ENCODE measurements around the gene GPC3. TPM values are rescaled to one million over a fixed set of nuclear protein-coding genes. Genes with fewer than 3 reads are reported as not detected.

Gene GPC3
- total RNA-seq, 1 donor from 2014 or later, result 6.7 TPM

DNA sequence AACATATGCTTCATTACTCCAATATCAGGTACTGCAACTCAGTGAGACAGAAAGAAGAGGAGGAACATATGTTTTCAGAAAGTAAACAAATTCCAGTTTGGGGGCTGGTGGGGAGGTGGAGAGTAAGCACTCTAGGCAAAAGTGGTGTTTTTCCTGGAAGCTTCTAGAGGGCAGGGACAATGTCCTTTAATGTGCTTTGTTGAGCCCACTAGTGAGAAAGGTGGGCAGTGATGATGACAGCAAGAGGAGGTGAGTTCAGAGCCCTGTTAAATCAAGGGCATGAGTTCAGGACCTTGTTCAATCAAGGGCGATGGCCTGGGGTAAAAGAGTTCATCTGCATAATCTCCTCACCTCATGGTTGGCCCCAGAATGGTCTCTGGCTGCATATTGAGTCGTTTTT, 38.4 kb downstream of the GPC3 start:
- no peak for ATAC-seq (ENCODE audit: poor library complexity)
- intact Hi-C loops (cut with DNase I), result no loop called here
- no peak for DNase-seq

DNA sequence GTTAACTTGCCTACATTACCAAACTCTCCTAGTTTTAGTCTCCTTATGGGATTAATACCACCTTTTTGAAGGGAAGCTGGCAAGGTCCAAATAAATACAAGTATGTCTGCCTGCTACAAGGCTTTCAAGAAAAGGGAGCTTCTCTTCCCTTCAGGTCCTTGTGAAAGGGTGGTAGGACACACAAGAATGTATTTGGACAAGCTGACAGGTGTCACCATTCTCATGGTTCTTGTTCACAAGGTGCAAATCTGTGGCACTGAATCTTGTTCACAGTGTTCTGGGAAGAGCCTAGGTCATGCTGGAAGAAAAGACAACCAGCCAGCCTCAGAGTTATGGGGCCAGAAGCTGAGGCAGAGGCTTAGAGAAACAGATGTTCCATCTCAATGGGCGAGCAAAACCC, 41.9 kb downstream of the GPC3 start:
- ATAC-seq (ENCODE audit: poor library complexity) (no peak), DNase-seq (no peak)
- intact Hi-C loops (cut with DNase I), result no loop called here

DNA sequence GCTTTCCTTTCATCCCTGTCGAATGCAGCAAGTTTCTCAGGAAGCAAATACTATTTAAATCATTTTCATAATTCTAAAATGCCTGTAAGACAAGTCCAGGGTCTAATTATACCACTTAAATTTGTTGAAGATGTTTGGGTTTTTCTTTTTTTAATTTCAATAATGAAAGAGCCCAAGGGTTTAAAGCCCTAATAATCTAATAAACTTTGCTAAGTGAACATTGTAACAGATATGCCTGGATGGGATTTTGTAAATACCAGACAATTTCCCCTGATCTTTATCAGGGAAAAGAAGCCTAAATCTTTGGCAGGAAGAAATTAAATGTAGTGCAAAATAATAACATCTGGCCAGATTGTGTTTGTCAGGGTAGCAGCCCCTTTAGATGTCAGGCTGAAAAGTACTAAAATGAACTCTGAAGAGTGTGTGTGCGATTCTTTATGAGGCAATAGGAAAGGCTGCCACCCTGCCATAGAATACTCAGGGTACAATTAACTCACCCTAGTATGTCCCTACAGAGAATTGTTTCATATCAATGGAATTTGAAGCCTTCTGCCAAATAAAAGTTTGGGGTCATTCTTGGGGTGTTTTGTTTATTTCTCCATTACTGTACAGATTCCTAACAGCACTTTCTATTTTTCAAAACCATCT, 45.6 kb downstream of the GPC3 start:
- intact Hi-C loops (cut with DNase I), result no loop called here
- DNase-seq (no peak), ATAC-seq (ENCODE audit: poor library complexity) (no peak)

DNA sequence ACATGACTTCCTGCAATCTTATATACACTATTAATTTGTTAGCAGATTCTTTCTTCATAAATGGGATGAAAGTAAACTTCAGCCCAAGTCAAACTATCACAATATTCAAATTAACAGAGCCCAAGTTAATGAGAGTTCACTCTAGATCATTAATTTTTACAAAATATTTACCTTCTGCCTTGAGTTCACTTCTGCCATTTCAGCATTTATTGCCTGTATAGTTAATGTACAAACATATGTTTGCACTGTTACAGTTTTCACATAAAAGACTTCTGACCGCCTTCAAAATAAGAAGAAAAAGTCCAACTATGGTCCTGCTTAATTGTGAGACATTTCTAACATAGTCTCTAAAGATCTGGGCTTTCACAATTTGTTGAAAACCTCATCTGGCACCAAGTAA, 46.9 kb downstream of the GPC3 start:
- intact Hi-C loops (cut with DNase I), result no loop called here
- DNase-seq, result no peak

DNA sequence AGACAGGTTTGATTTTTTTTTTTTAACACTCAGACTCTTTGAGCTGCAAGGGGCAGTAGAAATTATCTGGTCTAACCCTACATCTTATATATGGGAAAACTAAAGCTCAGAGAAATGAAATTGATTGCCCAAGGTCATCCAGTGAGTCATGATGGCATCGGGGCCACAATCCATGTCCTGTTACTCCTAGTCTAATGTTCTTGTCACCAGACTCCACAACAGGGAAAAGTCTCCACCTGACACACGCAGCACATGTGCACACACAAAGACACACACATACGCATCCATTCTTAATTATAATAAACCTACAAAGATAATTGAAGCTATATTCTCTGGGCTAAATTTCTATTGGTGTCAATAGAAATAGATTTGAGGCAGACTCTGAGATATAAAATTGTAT, 48.4 kb downstream of the GPC3 start:
- ATAC-seq (ENCODE audit: poor library complexity) (no peak), DNase-seq (no peak)
- intact Hi-C loops (cut with DNase I), result no loop called here

More for the DNA sequence above, 46.9 kb downstream of the GPC3 start:
- no peak for ATAC-seq (ENCODE audit: poor library complexity)

DNA sequence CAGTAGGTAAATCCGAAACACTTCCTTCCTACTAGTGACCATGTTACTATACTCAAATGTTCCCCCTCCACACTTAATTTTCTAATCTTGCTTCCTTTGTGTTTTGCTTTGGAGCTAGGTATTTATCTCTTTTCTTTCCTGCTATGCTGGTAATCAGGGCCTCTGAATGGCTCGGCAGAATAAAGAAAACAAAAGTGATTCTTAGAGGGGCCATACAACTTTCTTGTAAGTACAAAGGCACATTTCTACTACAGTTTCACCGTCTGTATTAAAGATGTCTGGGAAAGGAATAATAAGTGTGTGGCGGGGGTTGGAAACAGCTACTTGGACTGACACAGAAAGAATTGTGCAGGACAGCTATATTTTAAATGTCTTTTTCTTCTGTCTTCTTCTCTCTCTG, 50.3 kb downstream of the GPC3 start:
- ATAC-seq (ENCODE audit: poor library complexity) (no peak), DNase-seq (no peak)
- intact Hi-C loops (cut with DNase I), result no loop called here

DNA sequence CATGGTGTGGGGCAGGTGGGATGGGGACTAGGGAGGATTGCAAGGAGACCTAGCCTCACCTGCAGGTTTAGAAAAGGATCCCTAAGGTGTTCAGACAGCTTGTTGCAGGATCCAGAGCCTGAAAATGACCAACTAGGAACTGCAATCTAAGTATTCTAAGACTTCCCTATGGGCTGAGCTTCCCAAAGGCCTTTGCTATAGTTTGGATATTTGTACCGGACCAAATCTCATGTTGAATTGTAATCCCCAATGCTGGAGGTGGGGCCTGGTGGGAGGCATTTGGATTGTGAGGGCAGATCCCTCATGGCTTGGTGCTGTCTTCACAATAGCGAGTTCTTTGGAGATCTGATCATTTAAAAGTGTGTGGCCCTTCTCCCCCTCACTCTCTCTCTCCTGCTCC, 52.1 kb downstream of the GPC3 start:
- no peak for DNase-seq
- no peak for ATAC-seq (ENCODE audit: poor library complexity)
- intact Hi-C loops (cut with DNase I), result no loop called here

DNA sequence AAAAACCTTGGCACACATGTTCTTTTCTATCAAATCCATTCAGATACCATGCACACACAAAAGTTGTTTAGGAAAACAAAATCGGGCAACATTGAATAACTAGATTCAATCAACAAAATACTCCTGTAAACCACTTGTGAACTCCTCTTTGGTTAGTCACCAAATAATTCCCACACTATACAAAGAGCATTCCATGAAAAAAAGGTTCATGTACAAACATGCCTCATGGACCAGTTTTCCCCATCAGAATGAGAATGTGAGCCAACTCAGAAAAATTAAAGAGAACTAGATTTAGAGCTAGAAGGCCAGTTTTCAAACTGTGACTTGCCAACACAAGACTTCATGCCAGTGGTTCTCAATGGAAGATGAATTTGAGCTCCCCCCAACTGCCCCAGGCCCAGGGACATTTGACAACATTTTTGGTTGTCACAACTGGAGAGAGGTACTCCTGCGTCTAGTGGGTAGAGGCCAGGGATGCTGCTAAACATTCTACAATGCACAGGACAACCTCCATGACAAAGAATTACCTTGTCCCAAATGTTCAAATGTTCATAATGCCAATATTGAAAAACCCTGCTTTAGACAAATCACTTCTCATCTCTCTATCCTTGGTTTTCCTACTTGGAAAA, 55.4 kb downstream of the GPC3 start:
- DNase-seq, result no peak
- no peak for ATAC-seq (ENCODE audit: poor library complexity)
- intact Hi-C loops (cut with DNase I), result loop anchor here (10.0 kb wide), 1 partner anchor 135 kb away; no protein-coding TSS in a partner anchor

DNA sequence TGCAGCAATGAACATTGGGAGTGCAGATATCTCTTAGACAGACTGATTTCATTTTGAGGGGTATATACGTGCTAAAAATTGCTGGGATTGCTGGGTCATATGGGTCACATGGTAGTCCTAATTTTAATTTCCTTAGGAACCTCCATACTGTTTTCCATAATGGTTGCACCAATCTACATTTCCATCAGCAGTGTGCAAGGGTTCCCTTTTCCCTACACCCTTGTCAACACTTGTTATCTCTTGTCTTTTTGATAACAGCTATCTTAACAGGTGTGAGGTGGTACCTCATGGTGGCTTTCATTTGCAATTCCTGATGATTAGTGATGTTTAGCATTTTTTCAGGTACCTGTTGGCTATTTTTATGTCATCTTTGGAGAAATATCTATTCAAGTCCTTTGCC, 57.0 kb downstream of the GPC3 start:
- intact Hi-C loops (cut with DNase I), result loop anchor here (10.0 kb wide), 1 partner anchor 134 kb away; no protein-coding TSS in a partner anchor
- DNase-seq, result no peak
- ATAC-seq (ENCODE audit: poor library complexity), result no peak

DNA sequence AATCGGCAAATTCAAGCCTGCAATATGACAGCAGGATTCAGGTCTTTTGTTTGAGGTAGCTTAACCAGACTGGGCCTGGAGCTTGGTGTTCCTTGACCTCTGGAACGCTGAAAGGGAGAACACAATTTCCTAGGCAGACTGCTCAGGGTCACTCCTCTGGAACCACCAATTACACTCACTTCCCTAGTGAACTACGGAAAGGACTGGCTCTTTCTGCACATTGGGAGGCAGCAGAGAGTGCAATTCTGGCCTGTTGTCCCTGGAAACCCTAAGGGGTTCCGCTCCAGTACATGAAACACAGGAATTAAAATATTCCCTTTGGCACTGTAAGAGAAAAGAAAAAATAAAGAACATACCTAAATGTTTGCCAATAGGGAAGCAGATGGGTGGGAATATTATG, 58.6 kb downstream of the GPC3 start:
- intact Hi-C loops (cut with DNase I), result loop anchor here (10.0 kb wide), 1 partner anchor 132 kb away; no protein-coding TSS in a partner anchor
- DNase-seq (no peak), ATAC-seq (ENCODE audit: poor library complexity) (no peak)

DNA sequence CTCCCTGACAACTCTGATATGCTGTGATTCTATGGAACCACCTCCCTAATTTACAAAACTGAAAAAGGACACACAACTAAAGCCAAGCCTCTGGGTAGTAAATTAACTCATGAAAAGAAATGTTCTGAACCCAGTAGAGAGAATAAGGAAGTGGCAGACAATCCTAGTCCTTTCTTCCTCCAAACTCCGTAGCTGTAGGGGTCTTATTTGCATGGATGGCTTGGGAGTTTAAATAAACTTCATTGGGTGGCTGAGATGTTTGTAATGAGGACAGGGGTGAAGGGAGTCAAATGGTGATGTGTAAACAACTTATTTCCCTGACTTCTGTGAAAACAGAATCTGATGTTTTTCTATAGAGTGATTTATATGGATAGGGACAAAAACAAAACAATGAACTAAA, 59.3 kb downstream of the GPC3 start:
- intact Hi-C loops (cut with DNase I), result loop anchor here (10.0 kb wide), 1 partner anchor 131 kb away; no protein-coding TSS in a partner anchor
- DNase-seq (no peak), ATAC-seq (ENCODE audit: poor library complexity) (no peak)

DNA sequence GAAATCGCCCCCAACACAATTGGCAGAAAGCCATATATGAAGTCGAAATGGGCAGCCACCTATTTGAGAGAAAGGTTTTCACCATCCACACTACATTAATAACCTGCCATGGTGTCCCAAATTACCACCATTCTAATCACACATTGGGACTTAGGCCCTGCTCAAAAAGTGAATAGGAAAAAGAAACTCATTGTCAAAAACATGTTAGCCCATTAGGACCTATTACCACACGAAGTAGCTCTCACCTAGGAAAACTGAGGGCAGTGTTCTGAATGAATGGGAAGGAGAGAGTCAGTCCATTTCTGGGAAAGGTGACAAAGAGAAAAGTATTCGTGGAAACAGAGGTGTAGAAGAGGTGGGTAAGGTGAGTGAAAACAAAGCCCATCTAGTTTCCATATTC, 60.8 kb downstream of the GPC3 start:
- no peak for DNase-seq
- ATAC-seq (ENCODE audit: poor library complexity), result no peak
- intact Hi-C loops (cut with DNase I), result loop anchor here (10.0 kb wide), 1 partner anchor 130 kb away; no protein-coding TSS in a partner anchor

DNA sequence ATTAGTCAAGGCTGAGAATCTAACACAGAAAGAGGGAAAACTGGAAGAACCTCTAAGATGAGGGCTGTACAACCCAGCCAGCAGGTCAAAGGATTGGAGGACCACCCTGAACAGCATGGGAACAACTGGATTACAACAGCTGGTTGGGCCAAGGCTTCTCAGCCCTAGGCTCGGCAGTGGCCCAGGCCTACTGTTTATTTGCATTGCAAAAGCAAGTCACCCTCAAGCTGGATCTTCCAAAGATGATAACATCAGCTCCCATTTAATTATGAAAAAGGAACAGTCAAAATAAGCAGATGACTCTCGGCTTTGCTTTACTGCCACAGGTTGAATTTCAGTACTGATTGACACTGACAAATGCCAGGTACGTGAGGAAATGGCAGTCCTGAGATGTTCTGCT, 61.8 kb downstream of the GPC3 start:
- ATAC-seq (ENCODE audit: poor library complexity), result no peak
- peak; percentile 35 for DNase-seq
- intact Hi-C loops (cut with DNase I), result loop anchor here (10.0 kb wide), 1 partner anchor 129 kb away; no protein-coding TSS in a partner anchor

DNA sequence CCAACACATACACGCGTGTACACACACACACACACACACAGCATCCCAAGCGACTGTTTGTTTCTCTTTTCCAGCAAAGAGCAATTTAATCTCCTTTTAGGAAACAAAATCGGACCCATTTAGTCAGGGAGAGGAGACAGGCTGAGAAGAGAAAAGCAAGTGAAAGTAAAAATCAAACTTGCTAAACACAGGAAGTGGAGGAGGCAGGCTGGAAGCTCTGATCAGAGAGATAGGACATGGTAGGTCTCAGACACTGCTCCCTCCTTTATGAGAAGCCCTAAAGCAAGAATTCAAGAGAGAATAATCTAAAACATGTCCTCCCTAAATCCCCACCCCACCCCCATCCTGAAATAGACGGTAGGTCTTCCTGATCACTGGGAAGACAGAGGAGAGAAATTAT, 62.3 kb downstream of the GPC3 start:
- ATAC-seq (ENCODE audit: poor library complexity) (no peak), DNase-seq (no peak)
- intact Hi-C loops (cut with DNase I), result loop anchor here (10.0 kb wide), 1 partner anchor 128 kb away; no protein-coding TSS in a partner anchor

DNA sequence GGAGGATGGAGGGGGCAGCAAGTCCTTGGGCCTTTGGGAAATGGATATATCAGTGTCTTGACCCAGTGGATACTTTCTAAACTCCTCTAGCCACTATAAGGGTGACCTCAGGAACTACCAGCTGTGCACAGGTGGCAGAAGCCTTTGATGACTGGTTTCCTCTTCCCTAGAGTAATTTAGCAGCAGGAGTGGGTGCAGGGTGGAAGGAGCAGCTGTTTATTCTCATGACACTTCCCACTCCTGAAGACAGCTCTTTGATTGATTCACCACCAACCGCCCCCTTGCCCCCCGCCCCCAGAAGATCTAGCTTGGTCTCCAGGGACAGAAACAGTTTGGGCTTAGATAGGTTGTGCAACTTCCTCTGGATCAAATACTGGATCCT, 63.0 kb downstream of the GPC3 start:
- ATAC-seq (ENCODE audit: poor library complexity) (no peak), DNase-seq (no peak)
- intact Hi-C loops (cut with DNase I), result loop anchor here (10.0 kb wide), 1 partner anchor 128 kb away; no protein-coding TSS in a partner anchor

DNA sequence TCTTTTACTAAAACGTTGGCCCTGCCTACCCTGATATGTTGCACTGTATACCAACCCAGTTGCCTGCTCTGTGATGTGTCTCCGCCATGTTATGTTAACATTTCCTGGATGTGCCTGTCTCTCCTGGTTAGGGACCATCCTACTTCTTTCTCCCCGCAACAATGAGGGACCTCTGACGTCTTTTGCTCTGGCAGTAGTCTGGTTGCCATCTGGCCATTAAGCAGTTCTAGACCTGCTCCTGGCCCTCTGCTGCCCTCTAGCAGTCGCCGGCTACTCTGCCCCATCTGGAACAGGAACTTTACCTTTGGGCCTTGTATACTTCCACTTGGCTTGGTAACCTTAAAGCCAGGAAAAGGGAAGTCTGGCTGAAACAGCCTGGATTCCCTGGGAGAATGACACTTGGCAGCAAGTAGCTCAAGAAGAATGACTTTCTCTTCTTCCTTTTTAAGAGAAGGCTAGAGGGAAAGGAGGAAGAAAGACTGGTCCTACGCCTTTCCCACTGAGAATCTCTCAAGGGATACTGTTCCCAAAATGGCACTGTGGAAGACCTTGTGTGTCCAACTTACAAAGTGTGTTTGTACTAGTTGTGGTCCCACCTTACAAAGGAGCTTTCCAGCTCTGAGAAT, 63.5 kb downstream of the GPC3 start:
- ATAC-seq (ENCODE audit: poor library complexity) (peak; percentile 61), DNase-seq (peak; percentile 44)
- intact Hi-C loops (cut with DNase I), result loop anchor here (10.0 kb wide), 1 partner anchor 127 kb away; no protein-coding TSS in a partner anchor

DNA sequence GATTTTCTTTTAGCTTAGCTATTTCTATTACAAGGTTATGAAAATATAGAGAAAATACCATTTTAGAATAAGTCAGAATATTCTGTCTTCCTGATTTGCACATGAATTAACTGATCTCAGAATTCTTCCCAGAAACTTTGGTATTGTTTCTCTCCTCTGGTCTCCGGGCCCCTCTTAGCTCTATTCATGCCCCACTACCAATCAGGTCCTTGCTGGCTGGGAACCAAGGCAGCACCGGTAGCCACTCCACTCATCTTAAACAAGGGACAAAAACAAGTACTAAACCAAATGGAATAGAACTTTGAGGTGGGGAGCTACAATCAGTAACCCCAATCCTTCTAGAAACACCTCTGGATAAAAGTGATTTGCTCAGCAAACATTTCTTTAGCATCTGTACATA, 64.3 kb downstream of the GPC3 start:
- ATAC-seq (ENCODE audit: poor library complexity), result no peak
- no peak for DNase-seq
- intact Hi-C loops (cut with DNase I), result loop anchor here (10.0 kb wide), 1 partner anchor 126 kb away; no protein-coding TSS in a partner anchor

DNA sequence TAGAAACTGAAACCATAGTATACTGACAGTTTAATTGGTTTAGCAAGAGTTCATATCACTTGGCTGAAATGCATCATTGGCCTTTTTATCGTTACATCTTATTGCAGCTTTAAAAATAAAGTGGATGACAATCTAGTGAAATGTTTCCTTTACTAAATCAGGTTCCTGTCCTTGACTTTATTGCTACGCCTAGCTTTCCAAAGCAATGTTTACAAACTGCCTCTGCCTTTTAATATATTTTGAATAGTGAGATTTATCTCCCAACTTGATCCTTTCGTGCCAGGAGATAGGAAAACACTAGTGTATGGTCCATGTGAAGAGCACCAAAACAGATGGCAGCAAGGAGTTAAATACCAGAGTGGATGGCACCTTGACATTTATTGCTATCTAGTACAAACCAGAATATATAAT, 67.0 kb downstream of the GPC3 start:
- DNase-seq, result no peak
- intact Hi-C loops (cut with DNase I), result no loop called here
- no peak for ATAC-seq (ENCODE audit: poor library complexity)

DNA sequence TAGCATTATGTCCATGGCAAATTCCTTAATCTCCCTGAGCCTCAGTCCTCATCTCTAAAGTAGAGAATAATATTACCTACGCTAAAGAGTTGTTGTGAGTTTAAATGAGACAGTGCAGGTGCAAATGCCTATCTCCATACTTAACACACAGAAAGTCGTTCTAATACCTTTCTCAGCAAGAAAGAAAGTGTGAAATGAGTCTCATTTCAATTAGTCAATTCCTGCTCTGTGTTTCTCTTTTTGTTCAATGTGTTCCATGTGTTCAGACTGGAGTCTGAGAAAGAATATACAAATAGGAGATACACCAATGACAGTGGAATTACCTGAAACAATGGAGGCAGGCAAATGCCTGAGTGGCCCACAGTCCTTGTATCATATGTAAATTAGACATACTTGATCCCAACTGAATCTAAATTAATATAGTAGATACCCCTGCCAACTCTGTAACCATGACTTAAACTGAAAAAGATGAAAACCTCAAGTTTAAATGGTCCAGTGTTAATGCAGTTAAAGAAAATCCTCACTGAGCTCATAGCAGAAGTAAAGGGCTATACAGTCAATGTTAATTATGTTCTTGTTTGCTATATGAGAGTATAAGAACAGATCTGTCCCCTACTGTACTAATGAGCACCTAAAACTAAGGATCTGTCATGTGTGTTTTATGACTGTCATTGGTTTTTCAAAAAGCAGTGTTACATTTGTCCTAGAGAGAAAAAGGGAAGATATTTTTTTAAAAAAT, 68.2 kb downstream of the GPC3 start:
- DNase-seq, result no peak
- intact Hi-C loops (cut with DNase I), result no loop called here
- no peak for ATAC-seq (ENCODE audit: poor library complexity)
